IPS-11a (cell line): Measurements from ENCODE around the gene BEAN1.
"Not testable (repeated sequence)": the region's sequence is repeated elsewhere in the genome, so short reads cannot be mapped to it uniquely, and the experiment has no call there.

Experiments
- H3K4me3 ChIP-seq: one replicate; pipeline ENCODE4 v1.5.1; 2013; ENCODE audit warnings: low read depth, low read length, control low read depth

BEAN1 gene

GRCh38 chr16:66439051-66439730 lies 12.1 kb downstream of the BEAN1 start:
- no peak overlapping the region for H3K4me3 ChIP-seq

- no peak overlapping the region for H3K4me3 ChIP-seq
These were observed 13.2 kb downstream of the BEAN1 start for GRCh38 chr16:66440271-66440802.

- H3K4me3 ChIP-seq: no peak overlapping the region
These were observed 13.9 kb downstream of the BEAN1 start for GRCh38 chr16:66440970-66441369.

GRCh38 chr16:66441586-66442375 lies 14.7 kb downstream of the BEAN1 start:
- no peak overlapping the region for H3K4me3 ChIP-seq

- H3K4me3 ChIP-seq: no peak overlapping the region
These were observed 15.6 kb downstream of the BEAN1 start for GRCh38 chr16:66442502-66443268.

GRCh38 chr16:66443269-66443652 lies 16.2 kb downstream of the BEAN1 start:
- no peak overlapping the region for H3K4me3 ChIP-seq

- no peak overlapping the region for H3K4me3 ChIP-seq
These were observed 17.0 kb downstream of the BEAN1 start for GRCh38 chr16:66444049-66444481.

- no peak overlapping the region for H3K4me3 ChIP-seq
These were observed 19.6 kb downstream of the BEAN1 start for GRCh38 chr16:66446737-66447136.

GRCh38 chr16:66447491-66447890 lies 20.4 kb downstream of the BEAN1 start:
- H3K4me3 ChIP-seq: no peak overlapping the region

GRCh38 chr16:66451548-66451947 lies 24.5 kb downstream of the BEAN1 start:
- H3K4me3 ChIP-seq: no peak overlapping the region

GRCh38 chr16:66453230-66453629 lies 26.1 kb downstream of the BEAN1 start:
- H3K4me3 ChIP-seq: not testable (repeated sequence)

- no peak overlapping the region for H3K4me3 ChIP-seq
These were observed 27.7 kb downstream of the BEAN1 start for GRCh38 chr16:66454751-66455150.

GRCh38 chr16:66455970-66456369 lies 28.9 kb downstream of the BEAN1 start:
- no peak overlapping the region for H3K4me3 ChIP-seq

- H3K4me3 ChIP-seq: no peak overlapping the region
These were observed 30.8 kb downstream of the BEAN1 start for GRCh38 chr16:66457888-66458287.

GRCh38 chr16:66458292-66458691 lies 31.2 kb downstream of the BEAN1 start:
- H3K4me3 ChIP-seq: no peak overlapping the region

- H3K4me3 ChIP-seq: no peak overlapping the region
These were observed 31.8 kb downstream of the BEAN1 start for GRCh38 chr16:66458853-66459252.

- H3K4me3 ChIP-seq: no peak overlapping the region
These were observed 32.8 kb downstream of the BEAN1 start for GRCh38 chr16:66459878-66460277.

GRCh38 chr16:66460703-66461102 lies 33.6 kb downstream of the BEAN1 start:
- no peak overlapping the region for H3K4me3 ChIP-seq

- no peak overlapping the region for H3K4me3 ChIP-seq
These were observed 35.8 kb downstream of the BEAN1 start for GRCh38 chr16:66462912-66463311.

- not testable (repeated sequence) for H3K4me3 ChIP-seq
These were observed 38.9 kb downstream of the BEAN1 start for GRCh38 chr16:66465946-66466345.

- not testable (repeated sequence) for H3K4me3 ChIP-seq
These were observed 39.5 kb downstream of the BEAN1 start for GRCh38 chr16:66466636-66467035.
